LoVo (cell line): Measurements from ENCODE around the gene PSPC1.
A peak's percentile ranks its signal among the peaks of the same experiment; 100 is the strongest.
"Not testable (repeated sequence)": the region's sequence is repeated elsewhere in the genome, so short reads cannot be mapped to it uniquely, and the experiment has no call there.

ENCODE experiments used
- DNase-seq: peaks from one replicate; pipeline ENCODE4 v3.0.0-alpha.2; 2016; ENCODE audit warnings: low spot score

The PSPC1 gene, protein sequence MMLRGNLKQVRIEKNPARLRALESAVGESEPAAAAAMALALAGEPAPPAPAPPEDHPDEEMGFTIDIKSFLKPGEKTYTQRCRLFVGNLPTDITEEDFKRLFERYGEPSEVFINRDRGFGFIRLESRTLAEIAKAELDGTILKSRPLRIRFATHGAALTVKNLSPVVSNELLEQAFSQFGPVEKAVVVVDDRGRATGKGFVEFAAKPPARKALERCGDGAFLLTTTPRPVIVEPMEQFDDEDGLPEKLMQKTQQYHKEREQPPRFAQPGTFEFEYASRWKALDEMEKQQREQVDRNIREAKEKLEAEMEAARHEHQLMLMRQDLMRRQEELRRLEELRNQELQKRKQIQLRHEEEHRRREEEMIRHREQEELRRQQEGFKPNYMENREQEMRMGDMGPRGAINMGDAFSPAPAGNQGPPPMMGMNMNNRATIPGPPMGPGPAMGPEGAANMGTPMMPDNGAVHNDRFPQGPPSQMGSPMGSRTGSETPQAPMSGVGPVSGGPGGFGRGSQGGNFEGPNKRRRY

DNA sequence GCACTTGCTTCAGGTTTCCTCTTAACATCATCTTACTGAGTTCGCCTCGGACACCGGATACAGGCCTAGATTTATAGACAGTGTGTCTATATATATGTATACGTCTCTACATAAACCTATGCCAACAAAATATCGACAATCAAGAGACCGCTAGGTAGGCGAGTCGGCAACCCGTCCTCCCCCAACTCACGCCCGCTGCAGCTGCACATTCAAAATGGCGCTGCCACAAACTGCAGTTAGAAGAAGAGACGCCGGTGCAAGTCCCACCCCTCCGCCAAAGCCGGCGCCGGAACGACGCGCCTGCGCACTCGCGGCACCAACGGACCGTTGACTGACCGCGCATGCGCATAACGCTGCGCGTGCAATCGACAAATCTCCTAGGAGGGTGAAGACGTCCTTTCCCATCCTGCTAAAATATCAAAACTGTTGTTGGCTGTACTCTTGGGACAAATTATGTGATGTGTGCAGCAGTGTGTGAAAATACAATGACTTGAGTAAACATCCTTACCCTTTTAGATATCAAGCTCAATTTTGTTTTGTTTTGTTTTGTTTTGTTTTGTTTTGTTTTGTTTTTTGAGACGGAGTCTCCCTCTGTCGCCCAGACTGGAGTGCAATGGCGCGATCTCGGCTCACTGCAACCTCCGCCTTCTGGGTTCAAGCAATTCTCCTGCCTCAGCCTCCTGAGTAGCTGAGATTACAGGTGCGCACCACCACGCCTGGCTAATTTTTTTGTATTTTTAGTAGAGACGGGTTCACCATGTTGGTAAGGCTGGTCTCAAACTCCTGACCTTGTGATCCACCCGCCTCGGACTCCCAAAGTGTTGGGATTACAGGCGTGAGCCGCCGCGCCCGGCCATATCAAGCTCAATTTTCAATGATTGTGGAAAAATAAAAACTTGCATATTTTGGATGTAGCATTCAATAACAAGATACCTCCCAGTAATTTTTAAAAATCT lies at the start of gene PSPC1:
TSS of gene PSPC1 (minus strand) at position 219 of the 956 bp plus-strand sequence. CDS start at position 31, 188 bp downstream.
- DNase-seq = peak; percentile 98

DNA sequence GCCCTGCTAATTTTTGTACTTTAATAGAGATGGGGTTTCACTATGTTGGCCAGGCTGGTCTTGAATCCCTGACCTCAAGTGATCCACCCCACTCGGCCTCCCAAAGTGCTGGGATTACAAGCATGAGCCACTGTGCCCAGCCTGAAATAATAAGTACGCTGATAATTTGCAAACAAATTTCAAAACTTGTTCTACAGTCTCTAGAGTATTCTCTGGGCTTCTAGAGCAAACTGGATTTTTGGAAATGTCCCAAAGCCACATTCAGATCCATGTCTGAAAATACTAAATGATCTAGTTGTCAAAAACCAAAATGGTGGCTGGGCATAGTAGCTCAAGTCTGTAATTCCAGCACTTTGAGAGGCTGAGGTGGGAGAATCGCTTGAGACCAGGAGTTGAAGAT lies 39.9 kb upstream of the PSPC1 start:
- no peak for DNase-seq

- no peak for DNase-seq
Observed at GRCh38 chr13:19818223-19818842, 35.6 kb upstream of the PSPC1 start.

DNA sequence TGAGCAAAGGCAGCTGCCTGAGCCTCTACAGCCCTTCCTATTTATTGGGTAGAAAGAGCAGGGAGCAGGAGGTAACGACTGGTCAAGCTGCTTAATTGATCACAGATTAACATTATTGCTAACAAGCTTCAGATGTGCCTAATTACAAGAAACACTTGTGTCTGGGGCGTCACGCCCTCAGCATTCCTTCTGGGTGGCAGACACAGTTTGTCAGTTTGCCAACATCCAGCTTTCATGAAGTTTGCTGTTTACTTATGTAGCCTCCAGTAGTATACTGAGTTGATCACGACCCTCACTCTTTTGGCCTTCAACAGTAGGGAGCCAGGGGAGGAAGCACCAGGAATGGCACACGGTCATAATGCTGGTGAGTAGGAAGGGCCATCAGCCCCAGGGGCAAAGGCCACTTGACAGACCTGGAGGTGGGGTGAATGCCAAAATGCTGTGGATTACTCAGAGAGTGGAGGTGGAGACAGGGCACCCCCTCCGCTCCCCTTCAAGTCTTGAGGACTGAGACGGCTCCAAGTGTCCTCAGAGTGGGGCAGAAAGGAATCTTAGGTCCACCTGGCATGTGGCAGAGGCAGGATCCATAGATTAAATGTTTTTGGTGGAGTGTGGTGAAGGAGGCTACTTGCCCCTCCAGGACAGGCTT lies 34.9 kb upstream of the PSPC1 start:
- DNase-seq = no peak

- DNase-seq = no peak
Observed at GRCh38 chr13:19817106-19817505, 34.4 kb upstream of the PSPC1 start.

- DNase-seq = not testable (repeated sequence)
Observed at GRCh38 chr13:19815842-19816241, 33.1 kb upstream of the PSPC1 start.

DNA sequence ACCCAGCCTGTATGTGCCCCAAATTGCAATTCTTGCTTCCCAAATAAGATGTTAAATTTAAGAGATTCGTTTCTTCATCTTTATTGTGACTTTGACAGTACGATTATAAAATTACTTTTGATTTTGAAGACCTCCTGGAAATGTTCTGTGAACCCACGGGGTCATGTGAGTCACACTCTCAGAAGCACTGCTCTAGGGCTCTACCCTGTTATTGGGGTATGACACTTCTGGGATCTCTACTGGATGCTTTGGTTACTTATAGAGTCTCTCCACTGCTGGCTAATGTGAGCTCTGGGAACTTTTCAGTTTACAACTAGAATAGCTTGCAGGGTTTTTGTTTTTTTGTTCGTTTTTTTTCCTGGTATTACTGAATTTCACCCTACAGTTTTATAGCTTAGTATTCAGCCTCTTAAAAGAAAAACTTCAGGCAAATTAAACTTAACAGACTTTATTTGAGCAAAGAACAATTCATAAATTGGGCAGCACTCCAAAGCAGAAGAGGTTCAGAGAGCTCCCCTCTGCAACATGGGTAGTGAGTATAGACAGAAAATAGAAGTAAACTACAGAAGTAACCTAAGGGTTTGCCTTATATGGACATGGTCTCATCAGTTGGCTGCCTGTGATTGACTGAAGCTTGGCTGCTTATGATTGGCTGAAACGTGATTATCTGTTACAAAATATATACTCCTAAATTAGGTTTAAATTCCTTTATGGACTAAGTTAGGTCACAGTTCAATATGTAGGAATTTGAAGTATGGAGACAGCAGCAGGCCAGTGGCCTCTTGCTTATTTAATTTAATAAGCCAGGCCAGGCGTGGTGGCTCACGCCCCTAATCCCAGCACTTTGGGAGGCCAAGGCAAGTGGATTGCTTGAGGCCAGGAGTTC lies 28.5 kb upstream of the PSPC1 start:
- DNase-seq = no peak

GRCh38 chr13:19810151-19810550 lies 27.4 kb upstream of the PSPC1 start:
- no peak for DNase-seq

GRCh38 chr13:19805765-19806164 lies 23.0 kb upstream of the PSPC1 start:
- DNase-seq = no peak

DNA sequence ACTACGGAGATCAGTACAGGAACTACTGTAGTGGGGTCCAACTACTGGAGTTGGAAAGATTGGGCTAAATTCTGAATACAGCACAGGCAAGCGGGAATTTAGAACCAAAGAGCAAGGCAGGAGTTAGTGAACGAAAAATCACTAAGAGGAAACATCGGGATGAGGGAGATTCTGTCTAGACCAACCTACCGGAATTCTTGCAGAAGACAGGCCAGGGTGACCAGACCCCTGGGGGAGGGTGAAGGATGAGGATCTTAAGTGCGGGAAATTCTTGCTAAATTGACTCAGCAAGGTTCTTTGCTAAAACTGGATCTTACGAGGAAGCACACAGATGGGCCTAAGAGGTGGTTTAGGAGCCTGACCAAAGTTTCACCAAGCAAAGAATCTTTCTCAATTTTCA lies 13.2 kb upstream of the PSPC1 start:
- DNase-seq = no peak

GRCh38 chr13:19794631-19795030 lies 11.9 kb upstream of the PSPC1 start:
- peak; percentile 29 for DNase-seq

- no peak for DNase-seq
Observed at GRCh38 chr13:19791953-19792537, 9.3 kb upstream of the PSPC1 start.

DNA sequence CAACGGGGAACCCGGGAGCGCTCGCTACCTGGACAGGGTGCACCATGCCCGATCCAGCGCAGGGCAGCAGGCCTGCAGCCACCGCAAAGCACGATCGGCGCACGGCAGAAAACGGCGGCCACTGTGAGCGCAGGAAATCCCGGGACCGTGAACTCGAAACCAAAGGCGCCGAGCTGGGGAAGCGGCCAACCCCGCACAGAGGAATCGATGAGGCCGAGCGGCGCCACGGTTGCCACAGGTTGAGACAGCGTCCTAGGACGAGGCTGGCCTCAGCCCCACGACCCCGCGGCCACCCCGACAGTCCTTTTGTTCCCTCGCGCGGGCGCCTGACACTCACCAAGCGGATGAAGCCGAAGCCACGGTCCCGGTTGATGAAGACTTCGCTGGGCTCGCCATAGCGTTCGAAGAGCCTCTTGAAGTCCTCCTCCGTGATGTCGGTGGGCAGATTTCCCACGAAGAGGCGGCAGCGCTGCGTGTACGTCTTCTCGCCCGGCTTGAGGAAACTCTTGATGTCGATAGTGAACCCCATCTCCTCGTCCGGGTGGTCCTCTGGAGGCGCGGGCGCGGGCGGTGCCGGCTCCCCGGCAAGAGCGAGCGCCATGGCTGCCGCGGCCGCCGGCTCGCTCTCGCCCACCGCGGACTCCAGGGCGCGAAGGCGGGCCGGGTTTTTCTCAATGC lies 557 bp downstream of the PSPC1 start:
- peak; percentile 11 for DNase-seq

- DNase-seq = no peak
Observed at GRCh38 chr13:19781526-19781925, 1.2 kb downstream of the PSPC1 start.

- DNase-seq = not testable (repeated sequence)
Observed at GRCh38 chr13:19780753-19781418, 1.9 kb downstream of the PSPC1 start.

DNA sequence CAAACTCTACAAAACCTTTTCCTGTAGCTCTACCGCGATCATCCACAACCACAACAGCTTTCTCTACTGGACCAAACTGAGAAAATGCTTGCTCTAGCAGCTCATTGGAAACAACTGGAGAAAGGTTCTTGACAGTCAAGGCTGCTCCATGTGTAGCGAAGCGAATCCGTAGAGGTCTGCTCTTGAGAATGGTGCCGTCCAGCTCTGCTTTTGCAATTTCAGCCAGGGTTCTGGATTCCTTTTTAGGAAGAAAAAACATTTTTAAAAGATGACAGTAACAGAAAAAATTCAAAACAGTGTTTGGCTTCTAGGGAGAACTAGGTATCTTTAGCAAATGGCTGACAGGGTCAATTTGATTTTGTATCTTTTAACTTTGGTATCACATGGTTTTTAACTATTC lies 10.4 kb downstream of the PSPC1 start:
- DNase-seq = no peak

GRCh38 chr13:19769854-19770253 lies 12.9 kb downstream of the PSPC1 start:
- no peak for DNase-seq

DNA sequence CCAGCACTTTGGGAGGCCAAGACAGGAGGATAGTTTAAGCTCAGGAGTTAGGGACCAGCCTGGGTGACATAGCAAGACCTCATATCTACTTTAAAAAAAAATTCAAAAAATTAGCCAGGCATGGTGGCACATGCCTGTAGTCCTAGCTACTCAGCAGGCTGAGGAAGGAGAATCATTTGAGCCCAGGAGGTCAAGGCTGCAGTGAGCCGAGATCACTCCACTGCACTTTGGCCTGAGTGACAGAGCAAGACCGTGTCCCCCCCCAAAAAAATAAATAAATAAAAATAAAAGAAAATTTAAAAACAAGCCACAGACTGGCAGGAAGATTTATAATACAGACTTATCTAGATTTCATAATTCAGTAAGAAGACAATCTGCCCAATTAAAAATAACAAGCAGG lies 14.8 kb downstream of the PSPC1 start:
- DNase-seq = no peak

GRCh38 chr13:19766591-19766990 lies 16.2 kb downstream of the PSPC1 start:
- no peak for DNase-seq
